GM19328 (cell line): ENCODE results near the gene GSDME.

Experiments
- ATAC-seq: cut with Tn5 transposase; IDR thresholded peaks from one replicate; pipeline ENCODE4 v1.9.1; 2021; ENCODE audit warnings: mild to moderate bottlenecking, moderate library complexity; ENCODE audit not compliant: unreplicated experiment

The GSDME gene

DNA sequence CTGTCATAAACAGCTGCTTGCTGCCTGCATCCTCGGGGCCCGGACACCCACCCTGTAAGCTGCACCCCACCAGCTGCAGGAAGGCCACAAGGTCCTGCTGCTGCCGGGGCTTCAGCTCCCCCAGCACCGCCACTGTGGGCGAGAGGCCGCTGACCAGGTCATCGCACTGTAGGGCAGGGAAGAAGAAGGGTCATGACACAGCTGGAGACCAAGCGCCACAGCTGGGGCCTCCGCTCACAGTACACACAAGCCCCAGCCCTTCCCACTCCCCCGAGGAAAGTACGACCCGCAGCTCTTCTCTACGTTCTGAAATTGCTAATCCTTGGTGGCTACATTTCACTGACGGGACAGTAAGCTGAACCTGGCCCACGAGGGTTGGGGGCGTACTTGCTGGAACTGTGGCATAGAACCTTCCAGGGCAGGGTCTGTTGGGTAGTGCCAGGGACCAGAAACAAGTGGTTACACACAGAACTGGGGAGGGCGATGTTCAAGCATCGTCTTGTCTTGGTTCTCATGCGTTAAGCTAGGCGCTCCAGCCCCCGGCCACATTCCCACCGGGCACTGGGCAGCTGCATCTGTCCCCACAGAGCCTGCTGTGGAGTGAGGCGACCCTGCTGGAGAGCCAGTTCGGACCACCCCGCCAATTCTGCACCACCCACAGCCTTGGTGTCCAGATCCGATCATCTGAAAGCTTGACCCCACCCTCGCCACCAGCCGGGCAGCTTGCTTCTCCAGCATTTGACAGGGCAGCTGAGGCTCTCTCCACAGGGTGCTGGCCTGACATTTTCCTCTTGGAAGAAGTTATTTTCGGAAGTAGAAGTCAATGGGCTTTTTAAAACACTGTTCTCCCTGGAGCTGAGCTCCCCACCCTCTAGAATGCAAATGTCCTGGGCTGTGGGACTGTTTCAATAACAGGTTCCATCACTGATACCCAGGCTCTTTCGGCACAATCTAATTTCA, 50.8 kb downstream of the GSDME start:
- no peak for ATAC-seq

DNA sequence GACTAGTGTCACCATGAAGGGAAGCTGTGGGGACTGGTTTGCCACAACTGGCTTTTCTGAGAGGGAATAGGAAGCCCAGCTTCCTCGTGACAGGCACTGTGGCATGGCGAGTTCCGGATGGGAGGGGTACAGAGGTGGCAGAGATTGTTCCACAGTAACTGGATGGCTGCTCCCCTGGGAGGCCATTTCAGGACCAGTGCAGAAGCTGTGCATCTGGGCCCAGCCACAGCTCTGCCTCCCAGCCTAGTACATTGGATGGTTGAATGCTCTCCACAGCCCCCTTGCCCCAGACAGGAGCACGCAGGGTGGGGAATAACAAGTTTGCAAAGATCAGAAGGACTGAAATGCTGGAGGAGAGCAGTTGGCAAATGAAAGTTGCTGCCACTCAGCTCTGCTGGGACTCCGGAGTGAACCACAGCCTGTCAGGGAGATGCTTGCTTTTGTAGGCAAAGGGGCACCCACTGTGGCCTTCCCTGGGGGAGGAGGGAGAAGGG, 51.8 kb downstream of the GSDME start:
- no peak for ATAC-seq

DNA sequence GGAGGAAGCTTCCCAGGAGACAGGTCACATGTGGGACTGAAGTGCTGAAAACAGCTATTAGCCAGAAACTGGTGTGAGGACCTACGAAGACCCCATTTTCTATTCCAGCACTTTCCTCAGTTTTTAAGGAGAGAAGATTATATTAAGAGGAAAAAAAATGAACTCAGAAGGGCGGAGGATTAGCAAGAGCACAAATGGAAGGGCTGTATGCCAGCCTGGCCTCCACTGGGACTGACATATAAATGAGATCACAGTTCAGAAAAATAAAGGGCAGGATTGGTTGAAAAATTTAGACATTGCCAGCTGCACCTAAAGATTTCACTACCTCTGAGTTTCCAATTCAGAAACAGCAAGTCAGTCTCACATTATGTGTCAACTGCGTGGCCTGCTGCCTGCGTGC, 53.0 kb downstream of the GSDME start:
- no peak for ATAC-seq

DNA sequence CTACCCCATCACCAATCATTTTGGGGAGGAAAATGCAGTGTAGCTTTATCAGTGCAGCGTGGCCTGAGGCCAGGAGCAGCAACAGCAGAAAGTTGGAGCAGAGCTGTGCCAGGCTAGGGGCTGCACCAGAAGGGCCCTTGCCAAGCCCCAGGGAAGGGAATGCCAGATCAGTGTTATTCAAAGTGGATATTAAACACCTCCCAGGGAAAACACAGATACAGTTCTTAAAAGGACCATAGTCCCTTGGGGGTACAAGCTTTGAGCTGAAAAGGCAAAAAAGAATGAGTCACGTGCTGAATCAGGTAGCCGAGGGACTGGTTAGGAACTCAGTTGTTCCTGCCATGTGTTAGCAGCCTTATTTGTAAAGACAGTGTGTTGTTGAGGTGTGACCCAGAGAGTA, 54.0 kb downstream of the GSDME start:
- ATAC-seq: no peak

DNA sequence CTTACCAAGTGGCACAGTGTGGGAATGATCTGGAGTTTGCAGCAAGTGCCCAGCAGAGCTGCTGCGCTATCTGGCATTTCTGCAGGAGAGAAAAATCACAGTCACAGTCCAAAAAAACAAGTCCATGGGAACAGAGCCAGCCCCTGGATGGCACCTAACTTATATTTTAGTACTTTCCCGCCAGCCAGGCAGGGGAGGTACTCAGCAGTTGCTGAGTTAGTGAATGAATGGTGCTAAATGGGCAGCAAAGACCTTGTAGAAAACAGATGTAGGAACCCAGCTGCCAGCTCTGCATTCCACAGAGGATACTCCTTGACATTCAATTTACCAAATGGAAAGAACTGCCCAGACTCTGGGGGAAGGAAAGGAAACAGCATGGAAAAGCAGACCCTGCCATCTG, 54.5 kb downstream of the GSDME start:
- no peak for ATAC-seq

DNA sequence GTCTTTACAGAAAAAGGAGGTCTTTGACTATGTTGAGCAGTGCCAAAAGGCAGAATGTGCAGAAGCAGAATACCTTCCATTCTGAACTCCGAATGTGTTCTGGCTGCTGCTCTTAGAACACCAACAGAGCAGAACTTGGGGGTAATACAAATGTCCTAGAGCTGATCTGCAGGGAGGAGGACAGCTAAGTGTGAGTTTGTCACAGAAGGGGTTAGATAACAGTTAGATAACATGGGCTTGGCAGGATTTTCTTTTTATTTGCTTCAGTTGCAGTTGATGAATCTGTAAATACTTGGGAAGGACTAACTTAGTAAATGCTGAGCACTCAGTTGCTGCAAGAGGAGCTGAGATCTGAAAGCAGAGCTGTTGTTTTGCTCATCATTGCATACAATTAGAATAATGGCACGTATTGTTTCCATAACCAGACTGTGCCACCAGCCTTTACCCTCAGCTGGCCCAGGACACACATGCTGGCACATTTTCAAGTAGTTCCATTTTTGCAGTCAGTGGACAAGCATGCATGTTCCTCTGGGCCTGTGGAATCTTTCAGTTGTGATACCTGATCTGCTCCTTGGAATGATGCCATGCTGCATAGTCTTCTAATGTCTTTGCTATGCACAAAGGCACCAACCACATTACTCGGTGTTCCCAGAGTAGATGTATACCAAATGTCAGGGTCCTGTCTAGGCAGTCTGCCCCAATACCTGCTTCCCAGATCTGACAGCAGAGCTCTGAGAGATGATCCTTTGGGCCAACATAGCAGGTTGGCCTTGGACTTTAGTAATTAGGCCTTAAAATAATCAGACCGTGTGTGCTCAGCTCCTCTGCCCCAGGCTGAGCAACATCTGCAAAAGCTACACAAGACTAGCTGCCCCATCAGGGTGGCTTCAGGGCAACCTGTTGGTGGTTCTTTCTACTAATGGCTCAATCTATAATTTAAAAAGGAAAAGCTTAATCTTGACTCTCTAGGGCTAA, 55.7 kb downstream of the GSDME start:
- no peak for ATAC-seq

DNA sequence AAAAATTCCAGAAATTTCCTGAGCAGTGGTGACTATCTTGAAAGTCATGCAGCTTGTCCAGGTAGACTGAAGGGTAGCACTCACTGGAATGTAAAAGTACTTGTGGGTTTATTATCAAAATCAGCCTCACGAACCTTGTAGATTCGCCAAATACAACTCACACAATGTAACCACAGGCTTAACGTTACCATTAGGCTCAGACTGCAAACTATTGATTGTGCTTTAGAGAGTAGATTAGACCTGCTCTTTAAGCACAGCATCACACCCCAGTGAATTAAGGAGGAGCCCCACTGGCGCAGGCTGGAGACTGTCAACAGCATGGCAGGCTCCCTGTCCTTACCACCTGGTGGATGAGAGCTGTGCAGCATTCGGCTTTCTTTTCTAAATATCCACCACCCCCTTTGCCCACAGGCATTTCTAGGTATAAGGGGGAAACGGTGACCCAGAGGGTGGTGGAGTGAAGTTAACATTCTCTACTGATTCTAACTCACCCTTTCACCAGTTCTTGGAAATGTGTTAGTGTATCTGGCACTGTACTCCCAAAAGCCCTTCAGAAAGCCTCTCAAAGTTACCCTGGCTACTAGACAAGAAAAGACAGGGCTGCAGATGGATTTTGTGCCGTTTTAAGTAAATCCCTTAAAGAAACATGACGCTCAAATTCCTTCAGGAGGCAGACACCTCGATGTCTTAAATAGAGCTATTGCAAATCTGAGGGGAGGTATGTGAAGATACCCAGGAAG, 56.6 kb downstream of the GSDME start:
- no peak for ATAC-seq

DNA sequence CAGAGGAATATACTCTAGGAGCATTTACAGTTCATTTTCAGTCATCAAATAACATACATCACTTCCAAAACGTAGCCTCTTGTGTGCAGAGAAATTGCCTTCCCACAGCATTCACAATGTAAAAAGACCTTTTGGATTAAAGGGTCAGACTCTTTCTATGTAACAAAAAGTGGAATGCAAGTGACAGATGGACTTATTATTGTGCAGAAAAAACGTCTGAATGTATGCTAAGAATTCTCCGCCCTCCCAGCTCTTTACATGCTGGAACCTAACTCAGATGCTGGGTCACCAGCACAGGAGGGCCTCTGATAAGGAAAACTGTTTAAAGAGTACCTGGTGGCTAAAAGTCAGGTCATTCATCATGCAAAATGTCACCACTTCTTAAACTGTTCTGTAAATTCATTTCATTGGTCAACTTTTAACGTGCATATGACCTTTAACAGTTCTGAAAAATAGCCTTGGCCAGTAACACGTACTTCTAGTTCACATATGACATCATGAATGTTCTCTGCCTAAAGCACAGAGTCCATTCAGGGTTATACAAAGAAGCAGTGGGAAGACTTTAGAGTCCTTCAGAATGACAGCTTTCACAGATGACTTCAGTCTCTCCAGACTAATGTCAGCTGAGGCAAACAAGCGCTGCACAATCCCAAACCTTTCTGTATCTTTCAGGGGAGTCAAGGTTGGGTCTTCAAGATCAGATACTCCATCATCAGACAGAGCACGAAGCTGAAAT, 58.6 kb downstream of the GSDME start:
- ATAC-seq: no peak

DNA sequence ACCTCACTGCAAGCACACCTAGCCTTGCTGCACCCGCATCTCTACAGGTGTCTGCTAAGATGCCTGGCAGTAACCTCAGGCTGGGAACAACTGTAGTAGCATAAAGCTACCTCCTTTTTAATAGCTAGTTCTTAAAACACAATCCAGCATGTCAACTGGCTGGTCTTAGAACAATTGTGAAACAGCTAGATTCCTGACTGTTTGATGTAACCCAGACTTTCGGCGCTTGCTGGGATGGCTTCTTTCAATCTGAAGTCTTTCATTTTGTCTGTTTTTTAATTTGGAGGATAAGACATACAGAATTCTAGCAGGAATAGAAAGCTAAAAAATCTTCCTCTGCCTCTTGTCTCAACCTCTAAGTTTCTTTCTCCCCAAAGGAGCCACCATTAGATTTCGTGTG, 59.8 kb downstream of the GSDME start:
- no peak for ATAC-seq

DNA sequence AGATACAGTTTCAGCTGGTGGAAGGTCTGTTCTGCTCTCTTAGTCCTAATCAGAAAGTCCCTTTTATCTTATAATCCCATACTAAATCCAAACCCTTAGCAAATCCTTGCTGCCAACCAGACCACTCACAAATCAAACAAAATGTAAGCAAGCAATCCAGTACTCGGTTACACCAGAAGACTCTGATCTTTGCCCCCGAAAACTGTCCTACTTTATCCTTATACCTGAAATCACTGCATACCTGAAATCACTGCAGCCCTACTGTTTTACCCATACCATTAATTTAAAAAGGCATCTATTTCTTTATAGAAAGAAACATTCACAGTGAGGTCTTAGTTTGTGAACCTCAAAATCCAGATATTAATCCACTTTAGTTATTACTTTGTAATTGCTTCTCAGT, 64.7 kb downstream of the GSDME start:
- ATAC-seq: no peak

DNA sequence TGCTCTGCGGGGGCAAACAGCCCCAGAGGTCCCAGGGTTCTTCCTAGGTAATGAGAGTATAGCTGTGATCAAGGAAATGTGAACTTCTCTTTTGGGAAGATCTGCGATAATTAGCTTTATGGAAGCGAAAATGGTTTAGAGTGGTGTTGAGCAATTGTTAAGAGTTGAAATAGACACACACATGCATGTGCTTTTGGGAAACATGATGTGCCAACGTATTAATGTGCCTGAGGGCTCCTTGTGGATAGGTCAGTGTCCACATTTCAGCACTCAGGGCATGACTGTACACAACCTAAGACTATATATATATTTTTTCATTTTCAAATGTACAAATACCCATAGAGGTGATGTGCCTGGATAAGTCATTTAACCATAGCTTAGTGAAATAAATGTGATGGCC, 67.0 kb downstream of the GSDME start:
- ATAC-seq: no peak

DNA sequence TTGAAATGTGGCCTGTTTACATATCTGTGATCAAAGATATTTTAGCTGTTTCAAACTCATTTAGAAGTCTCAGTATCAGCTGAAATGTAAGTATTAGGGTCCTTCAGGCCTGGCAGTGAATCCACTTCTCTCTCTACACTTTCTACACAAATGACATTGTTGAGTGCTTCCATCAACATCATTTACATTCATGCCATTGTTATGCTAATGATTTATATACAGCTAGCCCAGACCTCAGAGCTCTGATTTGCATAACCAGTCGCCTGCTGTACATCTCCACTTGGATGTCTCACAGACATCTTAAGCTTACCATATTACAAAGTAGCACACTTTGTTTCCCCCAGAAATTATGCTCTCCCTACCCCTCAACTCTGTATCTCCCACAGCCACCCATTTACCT, 71.6 kb downstream of the GSDME start:
- no peak for ATAC-seq

DNA sequence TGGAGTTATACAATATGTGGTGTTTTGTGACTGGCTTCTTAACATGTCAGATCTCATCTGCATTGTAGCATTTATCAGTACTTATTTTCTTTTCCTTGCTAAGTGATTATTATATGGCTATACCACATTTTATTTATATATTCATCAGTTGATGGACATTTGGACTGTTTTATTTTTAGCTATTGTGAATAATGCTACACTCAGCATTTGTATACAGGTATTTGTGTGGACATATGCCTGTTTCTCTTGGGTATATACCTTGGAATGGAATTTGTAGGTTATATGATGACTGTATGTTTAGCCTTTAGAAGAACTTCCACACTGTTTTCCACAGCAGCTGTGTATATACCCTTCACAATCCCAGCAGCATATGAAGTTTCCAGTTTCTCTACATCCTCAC, 86.5 kb downstream of the GSDME start:
- ATAC-seq: no peak

DNA sequence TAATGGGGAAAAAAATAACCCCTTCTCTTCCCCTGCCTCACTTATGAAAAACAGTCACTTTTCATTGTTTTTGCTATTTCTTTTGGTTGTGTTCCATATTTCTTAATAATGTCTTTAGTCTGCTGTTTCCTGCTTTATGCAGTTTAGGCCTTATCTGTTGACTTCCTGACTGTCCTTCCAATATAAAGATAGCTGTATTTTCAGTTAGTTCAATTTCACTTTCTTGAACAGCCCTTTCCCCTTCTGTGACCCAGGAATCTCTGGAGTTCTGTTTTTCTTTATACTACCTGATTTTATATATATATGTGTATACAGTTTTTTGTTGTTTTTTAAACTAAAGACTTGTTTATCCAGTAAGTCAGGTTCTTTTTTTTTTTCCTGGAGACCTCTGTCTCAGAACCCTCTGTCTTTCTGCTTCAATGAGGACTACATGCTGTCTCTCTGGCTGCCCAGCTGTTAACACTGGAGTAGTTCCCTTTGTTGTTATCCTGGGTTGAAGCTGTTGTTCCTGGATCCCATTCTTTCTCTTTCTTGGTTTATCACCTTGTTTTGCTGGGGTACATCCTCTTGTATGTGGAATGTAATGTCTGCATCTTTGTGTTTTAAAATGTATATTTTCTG, 87.2 kb downstream of the GSDME start:
- no peak for ATAC-seq

DNA sequence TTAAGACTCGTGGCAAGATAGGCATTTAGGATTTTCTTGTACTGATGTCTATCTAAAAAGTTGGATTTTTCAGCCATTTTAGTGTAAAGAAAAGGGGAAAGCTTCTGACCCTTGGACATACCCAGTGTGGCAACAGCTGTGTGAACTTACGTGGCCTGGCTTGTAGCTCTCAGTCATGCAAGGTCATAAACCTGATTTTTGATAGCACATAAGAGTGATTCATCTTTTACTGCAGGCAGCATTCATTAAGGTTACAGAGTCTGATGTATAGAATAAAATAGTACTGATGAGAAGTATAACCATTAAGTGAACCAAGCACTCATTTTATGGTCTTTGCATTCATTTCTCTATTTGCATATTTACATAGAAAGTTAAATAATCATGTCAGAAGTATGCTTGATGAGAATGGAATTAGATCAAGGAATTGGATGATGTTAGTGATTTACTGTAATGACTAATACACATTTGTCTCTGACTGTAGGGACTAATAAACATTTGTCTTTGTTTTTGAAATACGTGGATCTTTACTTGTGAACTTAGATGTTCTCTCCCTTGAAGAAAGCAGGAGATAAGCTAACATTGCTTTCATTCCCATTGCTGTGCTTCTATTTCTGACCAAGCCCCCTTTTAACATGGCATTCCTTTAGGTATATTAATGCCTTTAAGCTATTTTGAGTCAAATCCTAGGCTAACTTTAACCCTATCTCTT, 88.2 kb downstream of the GSDME start:
- no peak for ATAC-seq

DNA sequence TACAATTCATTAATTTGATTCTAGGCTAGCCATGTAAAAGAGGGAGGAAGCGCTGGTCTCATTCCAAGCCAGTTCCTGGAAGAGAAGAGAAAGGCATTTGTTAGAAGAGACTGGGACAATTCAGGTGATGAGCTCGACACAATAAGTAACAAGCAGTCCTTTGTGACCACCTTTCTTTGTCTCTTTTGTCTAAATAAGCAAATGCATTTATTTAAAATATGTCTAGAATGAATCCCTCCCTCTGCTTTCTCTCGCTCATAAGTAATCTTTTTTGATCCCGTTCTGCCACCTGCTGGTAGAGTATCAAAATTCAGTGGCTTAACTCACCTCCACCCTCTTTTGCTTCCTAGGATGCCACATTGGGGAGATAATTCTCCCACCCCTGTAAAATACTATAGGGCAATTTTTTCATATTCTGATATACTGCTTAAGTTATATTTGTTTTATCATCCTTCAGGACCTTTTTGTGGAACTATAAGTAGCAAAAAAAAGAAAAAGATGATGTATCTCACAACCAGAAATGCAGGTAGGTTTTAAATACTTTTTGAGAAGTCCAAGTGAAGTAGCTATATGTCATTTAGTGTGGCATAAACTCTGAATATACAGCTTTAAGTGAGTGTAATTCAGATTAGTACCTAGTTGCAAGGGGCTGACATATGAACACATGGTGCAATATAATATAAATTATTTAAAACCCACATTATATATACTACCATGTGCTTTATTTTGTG, 91.5 kb downstream of the GSDME start:
- no peak for ATAC-seq

DNA sequence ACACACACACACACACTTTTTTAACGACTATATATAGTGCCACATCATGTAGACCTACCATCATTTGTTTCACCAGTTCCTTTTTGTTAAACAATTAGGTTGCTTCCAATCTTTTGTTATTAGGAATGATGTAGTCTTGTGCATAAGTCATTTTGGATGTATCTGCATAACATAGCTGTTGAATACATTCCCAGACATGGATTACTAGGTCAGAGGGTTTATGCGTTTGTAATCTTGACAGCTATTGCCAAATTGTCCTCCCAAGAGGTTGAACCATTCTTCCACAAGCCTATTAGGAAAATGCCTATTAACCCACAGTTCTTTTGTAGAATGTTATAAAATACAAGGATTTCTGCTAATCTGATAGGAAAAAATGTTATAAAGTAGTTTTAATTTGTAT, 96.7 kb downstream of the GSDME start:
- no peak for ATAC-seq

DNA sequence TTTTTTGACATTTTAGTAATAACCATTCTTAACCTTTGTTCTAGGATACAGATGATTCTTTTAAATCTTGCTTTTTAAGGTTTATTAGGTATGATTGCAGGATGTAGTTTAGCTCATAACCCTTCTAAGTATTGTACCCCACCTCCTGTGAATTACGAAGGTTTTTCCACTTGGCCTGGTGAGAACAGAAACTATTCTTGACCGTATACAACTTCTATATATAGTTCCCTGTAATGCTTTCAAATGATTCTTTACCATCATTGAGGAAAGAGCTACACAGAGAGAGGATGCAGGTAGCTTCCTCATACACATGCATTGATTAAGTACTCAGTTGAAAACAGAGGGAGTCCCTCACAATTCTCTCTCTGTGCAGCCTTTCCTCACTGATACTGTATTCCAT, 97.8 kb downstream of the GSDME start:
- ATAC-seq: peak; percentile 58
